ENCODE measurements around the gene CSHL1. TPM values are rescaled to one million over a fixed set of nuclear protein-coding genes. Genes with fewer than 3 reads are reported as not detected.

Gene CSHL1
- total RNA-seq (2014; rRNA removed; shearing (Covaris generic)) = not detected in 2 replicates

- no peak for DNase-seq (ENCODE audit: low read depth)
These were observed at the start of gene CSHL1 for GRCh38 chr17:63911041-63911635. TSS of gene CSHL1 (minus strand) at chr17:63911258. CDS start at chr17:63911196, 62 bp downstream.

- DNase-seq (ENCODE audit: low read depth) = no peak
These were observed 49.4 kb upstream of the CSHL1 start for GRCh38 chr17:63960430-63960829.

GRCh38 chr17:63960006-63960405 lies 48.9 kb upstream of the CSHL1 start:
- DNase-seq (ENCODE audit: low read depth) = no peak

GRCh38 chr17:63956296-63956920 lies 45.4 kb upstream of the CSHL1 start:
- DNase-seq (ENCODE audit: low read depth) = peak; percentile 7

GRCh38 chr17:63955791-63956190 lies 44.7 kb upstream of the CSHL1 start:
- DNase-seq (ENCODE audit: low read depth) = no peak

- DNase-seq (ENCODE audit: low read depth) = no peak
These were observed 44.2 kb upstream of the CSHL1 start for GRCh38 chr17:63955232-63955631.

- no peak for DNase-seq (ENCODE audit: low read depth)
These were observed 43.5 kb upstream of the CSHL1 start for GRCh38 chr17:63954402-63955063.

GRCh38 chr17:63950940-63951907 lies 40.2 kb upstream of the CSHL1 start:
- no peak for DNase-seq (ENCODE audit: low read depth)

GRCh38 chr17:63949576-63950250 lies 38.7 kb upstream of the CSHL1 start:
- DNase-seq (ENCODE audit: low read depth) = no peak

GRCh38 chr17:63948521-63948920 lies 37.5 kb upstream of the CSHL1 start:
- no peak for DNase-seq (ENCODE audit: low read depth)

- no peak for DNase-seq (ENCODE audit: low read depth)
These were observed 36.8 kb upstream of the CSHL1 start for GRCh38 chr17:63947711-63948330.

- peak; percentile 15 for DNase-seq (ENCODE audit: low read depth)
These were observed 35.6 kb upstream of the CSHL1 start for GRCh38 chr17:63946440-63947363.

- no peak for DNase-seq (ENCODE audit: low read depth)
These were observed 34.9 kb upstream of the CSHL1 start for GRCh38 chr17:63945784-63946439.

GRCh38 chr17:63944736-63945499 lies 33.9 kb upstream of the CSHL1 start:
- no peak for DNase-seq (ENCODE audit: low read depth)

- no peak for DNase-seq (ENCODE audit: low read depth)
These were observed 32.7 kb upstream of the CSHL1 start for GRCh38 chr17:63943745-63944144.

GRCh38 chr17:63942309-63942985 lies 31.4 kb upstream of the CSHL1 start:
- DNase-seq (ENCODE audit: low read depth) = no peak

- DNase-seq (ENCODE audit: low read depth) = no peak
These were observed 30.7 kb upstream of the CSHL1 start for GRCh38 chr17:63941751-63942150.

GRCh38 chr17:63941162-63941561 lies 30.1 kb upstream of the CSHL1 start:
- DNase-seq (ENCODE audit: low read depth) = no peak
